HEK293T (cell line): ENCODE data around the gene DCTN3.

Source experiments
- CTCF ChIA-PET: fragments of 350-600 bp; formaldehyde crosslinking; extraction: SDS; loops from one replicate; lab custom pipeline; 2021; ENCODE audit warnings: antibody characterized with exemption, inconsistent platforms; lab: Yijun Ruan, JAX
- POLR2A ChIA-PET: fragments of 350-600 bp; formaldehyde crosslinking; extraction: SDS; loops from one replicate; lab custom pipeline; 2020; ENCODE audit warnings: antibody characterized with exemption, inconsistent platforms; lab: Yijun Ruan, JAX
- DNase-seq: peaks from one replicate; pipeline ENCODE4 v3.0.0; 2012; ENCODE audit warnings: mixed read lengths; ENCODE audit errors: extremely low spot score
- ARNT ChIP-seq: fragments of 450-650 bp; IDR thresholded peaks from 2 replicates; pipeline ENCODE4 v1.6.1; 2017; ENCODE audit warnings: mild to moderate bottlenecking
- BHLHE40 ChIP-seq: fragments of 450-650 bp; IDR thresholded peaks from 2 replicates; pipeline ENCODE4 v1.6.1; 2016; ENCODE audit warnings: mild to moderate bottlenecking, moderate library complexity, borderline replicate concordance
- CTBP1 ChIP-seq: fragments of 450-650 bp; IDR thresholded peaks from 2 replicates; pipeline ENCODE4 v1.6.1; 2016; ENCODE audit warnings: borderline replicate concordance
- ELF4 ChIP-seq: fragments of 450-650 bp; IDR thresholded peaks from 2 replicates; pipeline ENCODE4 v1.6.1; 2017; ENCODE audit warnings: antibody characterized with exemption
- FOXA1 ChIP-seq: fragments of 450-650 bp; IDR thresholded peaks from 2 replicates; pipeline ENCODE4 v1.6.1; 2016; ENCODE audit warnings: mild to moderate bottlenecking
- FOXK2 ChIP-seq: fragments of 450-650 bp; IDR thresholded peaks from 2 replicates; pipeline ENCODE4 v1.6.1; 2016; ENCODE audit warnings: mild to moderate bottlenecking
- FOXM1 ChIP-seq: fragments of 450-650 bp; IDR thresholded peaks from 2 replicates; pipeline ENCODE4 v1.6.1; 2017; ENCODE audit warnings: mild to moderate bottlenecking, borderline replicate concordance
- HDGF ChIP-seq: fragments of 450-650 bp; IDR thresholded peaks from 2 replicates; pipeline ENCODE4 v1.6.1; 2017; ENCODE audit warnings: antibody characterized with exemption, borderline replicate concordance
- L3MBTL2 ChIP-seq: fragments of 450-650 bp; conservative IDR thresholded peaks from 2 replicates; pipeline ENCODE4 v1.6.1; 2016; ENCODE audit warnings: mild to moderate bottlenecking
- LEF1 ChIP-seq: fragments of 450-650 bp; IDR thresholded peaks from 2 replicates; pipeline ENCODE4 v1.6.1; 2017; ENCODE audit warnings: mild to moderate bottlenecking, borderline replicate concordance
- NFRKB ChIP-seq: fragments of 450-650 bp; IDR thresholded peaks from 2 replicates; pipeline ENCODE4 v1.6.1; 2016; ENCODE audit warnings: mild to moderate bottlenecking, moderate library complexity
- PKNOX1 ChIP-seq: fragments of 450-650 bp; IDR thresholded peaks from 2 replicates; pipeline ENCODE4 v1.6.1; 2016
- SP1 ChIP-seq: fragments of 450-650 bp; IDR thresholded peaks from 2 replicates; pipeline ENCODE4 v1.6.1; 2017
- SUZ12 ChIP-seq: fragments of 450-650 bp; IDR thresholded peaks from 2 replicates; pipeline ENCODE4 v1.6.1; 2016; ENCODE audit warnings: mild to moderate bottlenecking
- TARDBP ChIP-seq: fragments of 450-650 bp; IDR thresholded peaks from 2 replicates; pipeline ENCODE4 v1.6.1; 2016
- ZNF384 ChIP-seq: fragments of 450-650 bp; IDR thresholded peaks from 2 replicates; pipeline ENCODE4 v1.6.1; 2016

Gene DCTN3

GRCh38 chr9:34620061-34620994 is at the start of gene DCTN3:
Gene DCTN3, minus strand, starts transcription at chr9:34620495. Its CDS starts 31 bp downstream, at chr9:34620464.
- CTCF ChIA-PET, result interaction anchor here (0.6 to 1.5 kb wide), 3 partner anchors 14 to 573 kb away, joined by 4 to 5 read pairs (median 5); no protein-coding TSS in a partner anchor

GRCh38 chr9:34665381-34666250 is 45.3 kb upstream of the DCTN3 start:
- TF ChIP-seq ZNF384 (no peak), L3MBTL2 (peak; percentile 41; the same call in 1 of the 2 replicates)
- ChIA-PET POLR2A (interaction anchor here (0.7 to 1.8 kb wide), 3 partner anchors 18 to 37 kb away, joined by 3 to 11 read pairs (median 3); partner anchors contain the start of genes GALT and SIGMAR1), CTCF (interaction anchor here (1.3 kb wide), 1 partner anchor 22 kb away, joined by 3 read pairs; no protein-coding TSS in a partner anchor)
- peak; percentile 96 for DNase-seq

More at GRCh38 chr9:34620061-34620994, at the start of gene DCTN3:
- TF ChIP-seq FOXM1 (no peak), SP1 (no peak), ELF4 (peak; percentile 28; the same call in 1 of the 2 replicates), ZNF384 (no peak), NFRKB (no peak), ARNT (no peak), FOXK2 (no peak), PKNOX1 (peak; percentile 96)
- POLR2A ChIA-PET, result interaction anchor here (0.8 to 2.0 kb wide), 5 partner anchors 9 to 74 kb away, joined by 3 to 19 read pairs (median 3); partner anchors contain the start of genes ARID3C, GALT and SIGMAR1
- DNase-seq, result peak; percentile 97

- CTCF ChIA-PET, result interaction anchor here (1.3 kb wide), 1 partner anchor 22 kb away, joined by 3 read pairs; no protein-coding TSS in a partner anchor
- POLR2A ChIA-PET, result interaction anchor here (0.7 to 1.8 kb wide), 3 partner anchors 18 to 38 kb away, joined by 3 to 11 read pairs (median 3); partner anchors contain the start of genes GALT and SIGMAR1
- TF ChIP-seq ZNF384 (no peak), LEF1 (no peak)
- no peak for DNase-seq
Observed at GRCh38 chr9:34665067-34665380, 44.7 kb upstream of the DCTN3 start.

GRCh38 chr9:34664281-34665066 is 44.2 kb upstream of the DCTN3 start:
- ChIA-PET POLR2A (interaction anchor here (0.7 to 1.8 kb wide), 3 partner anchors 17 to 38 kb away, joined by 3 to 11 read pairs (median 3); partner anchors contain the start of genes GALT and SIGMAR1), CTCF (interaction anchor here (1.3 kb wide), 1 partner anchor 21 kb away, joined by 3 read pairs; no protein-coding TSS in a partner anchor)
- TF ChIP-seq ZNF384 (no peak), ARNT (no peak), HDGF (no peak), CTBP1 (no peak), ELF4 (no peak), FOXA1 (no peak), BHLHE40 (no peak), FOXK2 (no peak), SP1 (no peak), PKNOX1 (no peak), TARDBP (no peak), LEF1 (no peak), L3MBTL2 (no peak), SUZ12 (no peak), FOXM1 (no peak), NFRKB (no peak)
- peak; percentile 78 for DNase-seq

- DNase-seq, result no peak
- ChIA-PET POLR2A (interaction anchor here (1.2 kb wide), 1 partner anchor 17 kb away, joined by 4 read pairs; the partner anchor contains the start of gene GALT), CTCF (no interaction called here)
- TF ChIP-seq SUZ12 (no peak), HDGF (no peak), PKNOX1 (no peak), SP1 (no peak), ELF4 (no peak), FOXA1 (no peak), CTBP1 (no peak), FOXK2 (no peak), TARDBP (no peak), ZNF384 (no peak), NFRKB (no peak), L3MBTL2 (no peak), BHLHE40 (no peak), LEF1 (no peak), ARNT (no peak), FOXM1 (no peak)
Observed at GRCh38 chr9:34663303-34663605, 43.0 kb upstream of the DCTN3 start.
